ENCODE data around the gene BYSL.

Gene BYSL

DNA sequence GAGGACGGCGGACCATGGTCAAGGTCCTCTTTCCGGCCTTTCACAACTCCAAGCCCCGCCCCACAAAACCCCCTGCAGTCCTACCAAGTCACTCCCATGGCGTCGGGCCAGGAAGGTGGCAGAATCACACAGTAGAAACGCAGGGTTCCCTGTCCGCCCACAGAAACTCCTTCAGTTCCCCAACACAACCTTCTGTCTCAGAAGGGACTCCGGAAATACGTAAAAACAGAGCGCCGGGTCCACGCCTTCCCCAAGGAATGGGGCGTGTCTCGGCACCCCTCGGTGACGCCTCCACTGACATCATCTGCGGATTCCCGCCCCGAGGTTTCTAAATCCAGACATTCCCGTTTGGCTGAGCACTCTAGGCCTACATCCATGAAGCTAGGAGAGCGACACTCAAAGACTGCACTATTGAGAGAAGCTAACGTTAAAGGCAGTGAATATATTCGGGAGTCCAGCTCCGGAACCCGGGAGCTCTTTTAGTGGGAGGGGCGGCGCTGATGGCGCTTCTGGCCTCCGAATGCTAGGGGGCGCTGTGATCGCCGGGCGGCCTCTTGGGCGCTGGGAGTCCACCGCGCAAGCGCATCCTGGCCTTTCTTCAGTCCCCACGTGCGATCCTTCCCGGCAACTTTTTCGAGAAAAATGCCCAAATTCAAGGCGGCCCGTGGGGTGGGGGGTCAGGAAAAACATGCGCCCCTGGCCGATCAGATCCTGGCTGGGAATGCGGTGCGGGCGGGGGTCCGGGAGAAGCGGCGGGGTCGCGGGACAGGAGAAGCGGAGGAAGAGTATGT, at the start of gene BYSL, which contains the start of gene MED20:
BYSL (plus strand) TSS at position 579 of the 791 bp plus-strand sequence; CDS start at position 643, 64 bp downstream.
MED20 (minus strand) TSS at position 219 of the 791 bp plus-strand sequence; CDS start at position 98, 121 bp downstream.
- DNase-seq, result peak; percentile 88

GRCh38 chr6:41871691-41872090, 49.6 kb upstream of the BYSL start:
- DNase-seq, result no peak

DNA sequence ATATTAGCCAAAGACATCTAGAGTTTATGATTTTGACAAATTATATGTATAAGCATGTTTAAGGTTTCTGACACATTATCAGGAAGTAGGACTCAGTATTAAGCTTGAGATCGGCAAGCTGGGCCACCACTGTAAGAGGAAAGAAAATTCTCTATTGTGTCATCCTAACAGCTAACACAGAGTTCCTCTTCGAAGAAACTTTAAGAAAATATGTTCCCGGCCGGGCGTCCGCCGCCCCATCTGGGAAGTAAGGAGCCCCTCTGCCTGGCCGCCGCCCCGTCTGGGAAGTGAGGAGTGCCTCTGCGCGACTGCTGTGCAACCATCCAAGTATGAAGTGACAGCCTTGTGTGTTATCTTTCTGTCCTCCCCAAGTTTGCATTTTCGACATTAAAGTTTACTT, 49.2 kb upstream of the BYSL start:
- DNase-seq, result no peak

GRCh38 chr6:41874741-41875140, 46.6 kb upstream of the BYSL start:
- DNase-seq, result no peak

GRCh38 chr6:41877051-41877680, 44.1 kb upstream of the BYSL start:
- no peak for DNase-seq

GRCh38 chr6:41878246-41878645, 43.1 kb upstream of the BYSL start:
- DNase-seq, result no peak

- DNase-seq, result no peak
Measured at GRCh38 chr6:41878961-41879405, 42.3 kb upstream of the BYSL start.

- DNase-seq, result no peak
Measured at GRCh38 chr6:41881506-41881905, 39.8 kb upstream of the BYSL start.

- no peak for DNase-seq
Measured at GRCh38 chr6:41884957-41885356, 36.3 kb upstream of the BYSL start.

GRCh38 chr6:41885930-41886329, 35.4 kb upstream of the BYSL start:
- no peak for DNase-seq

- DNase-seq, result no peak
Measured at GRCh38 chr6:41887331-41887751, 34.0 kb upstream of the BYSL start.

- no peak for DNase-seq
Measured at GRCh38 chr6:41892921-41893564, 28.3 kb upstream of the BYSL start.

- no peak for DNase-seq
Measured at GRCh38 chr6:41894366-41895299, 26.7 kb upstream of the BYSL start.

- DNase-seq, result peak; percentile 93
Measured at GRCh38 chr6:41895300-41896233, 25.7 kb upstream of the BYSL start, which contains the start of gene USP49. TSS of gene USP49 (minus strand) at chr6:41895375. CDS start at chr6:41806983, 88,392 bp downstream.

- DNase-seq, result no peak
Measured at GRCh38 chr6:41896281-41896680, 25.0 kb upstream of the BYSL start.

DNA sequence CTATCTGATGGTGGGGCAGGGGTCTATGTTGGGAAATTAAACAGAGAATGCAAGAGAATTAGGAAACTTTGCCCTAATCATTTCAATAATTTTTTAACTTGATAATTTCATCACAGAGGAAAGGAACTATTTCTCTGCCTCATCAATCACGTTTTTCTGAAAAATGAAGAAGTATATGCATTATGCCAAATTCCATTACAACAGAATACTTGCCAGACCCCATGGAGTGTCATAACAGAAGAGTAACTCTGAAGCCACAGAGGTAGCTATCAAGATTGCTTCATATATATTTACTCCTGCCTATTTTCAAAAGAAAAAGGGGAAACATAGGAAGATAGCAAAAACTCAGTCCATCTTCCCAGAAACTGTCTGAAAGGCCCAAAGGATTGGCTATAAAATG, 20.4 kb upstream of the BYSL start:
- no peak for DNase-seq

DNA sequence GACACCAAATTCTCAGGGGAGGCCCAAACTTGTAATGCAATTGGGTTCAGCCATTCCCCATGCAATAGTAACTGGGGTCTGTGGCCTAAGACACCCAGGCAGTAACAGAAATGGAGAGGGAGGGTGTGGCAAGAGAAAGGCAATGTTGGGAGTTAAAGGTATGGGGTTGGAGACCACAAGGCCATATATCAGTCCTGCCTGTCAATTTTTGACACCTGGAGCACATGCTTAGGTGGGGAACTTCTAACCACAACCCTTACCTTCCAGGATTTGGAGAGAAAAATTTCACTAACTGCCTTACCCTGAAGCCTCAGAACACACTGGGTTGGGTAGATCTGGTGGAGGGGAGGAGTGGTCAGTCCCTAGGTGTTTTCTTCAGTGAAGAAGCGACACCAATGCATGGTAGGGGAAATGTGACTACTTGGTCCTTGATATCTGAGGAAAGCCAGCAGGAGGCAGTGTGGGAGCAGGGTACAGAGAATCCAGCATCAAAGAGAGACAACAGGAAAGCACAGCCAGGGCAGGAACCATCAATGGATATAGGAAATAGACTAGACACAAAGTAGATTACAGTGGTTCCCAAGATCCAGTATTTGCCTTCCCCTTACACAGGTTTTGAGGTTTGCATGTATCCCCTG, 19.3 kb upstream of the BYSL start:
- no peak for DNase-seq

DNA sequence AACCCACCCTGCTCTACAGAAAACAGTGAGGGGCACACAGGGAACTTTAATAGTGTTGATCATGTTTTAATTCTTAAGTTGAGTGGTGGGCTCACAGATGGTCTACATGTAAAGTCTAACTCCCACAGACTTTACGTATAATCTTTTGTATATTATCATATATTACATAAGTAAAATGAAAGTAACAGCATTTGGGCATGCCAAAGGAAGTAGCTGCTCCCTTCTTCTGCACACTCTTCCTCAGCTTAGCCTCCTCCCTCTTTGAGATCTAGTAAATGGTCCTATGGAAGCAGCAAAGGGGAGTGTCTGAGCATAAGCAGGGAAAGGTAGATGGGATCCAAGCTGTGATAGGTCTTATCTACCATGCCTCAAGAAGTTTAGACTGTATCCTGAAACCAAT, 11.6 kb upstream of the BYSL start:
- DNase-seq, result no peak

DNA sequence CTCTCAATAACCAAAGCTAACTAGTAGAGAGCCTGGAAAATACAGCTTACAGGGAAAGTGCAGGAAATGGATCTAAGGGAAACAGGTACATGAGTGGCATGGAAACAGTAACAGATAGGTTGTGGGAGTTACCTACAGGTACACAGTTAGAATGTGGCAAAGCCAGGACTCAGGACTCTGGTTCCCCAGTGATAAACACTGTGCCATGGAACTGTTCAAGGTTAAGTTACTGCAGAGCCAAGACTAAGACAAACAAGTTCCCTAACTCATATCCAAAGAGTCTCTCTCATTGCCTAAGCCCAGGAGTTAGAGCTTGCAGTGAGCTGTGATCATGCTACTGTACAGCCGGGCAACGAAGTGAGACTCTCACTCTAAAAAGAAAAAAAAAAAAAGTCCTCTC, 7.0 kb upstream of the BYSL start:
- no peak for DNase-seq

- DNase-seq, result no peak
Measured at GRCh38 chr6:41914869-41915530, 6.3 kb upstream of the BYSL start.

Data from DMS79 (cell line).